ENCODE results near the gene AIP. TPM values are rescaled to one million over a fixed set of nuclear protein-coding genes. Genes with fewer than 3 reads are reported as not detected.
A peak's percentile ranks its signal among the peaks of the same experiment; 100 is the strongest.
"Not testable (repeated sequence)": the region's sequence is repeated elsewhere in the genome, so short reads cannot be mapped to it uniquely, and the experiment has no call there.

Gene AIP
- total RNA-seq, 3 donors from 2014 or later: 66.4 to 84.5 (median 69.8) TPM

- intact Hi-C loops (cut with DNase I; ENCODE audit: low total_unique reads): loop anchor here (10.0 kb wide), 1 partner anchor 113 kb away; the partner anchor contains the start of gene RAD9A
- TF ChIP-seq CTCF (IDR thresholded peaks at IDR 0.05) (no peak), POLR2A (IDR thresholded peaks at IDR 0.05) (no peak), POLR2AphosphoS5 (IDR thresholded peaks at IDR 0.05) (no peak)
- Histone ChIP-seq H3K36me3 (no peaks in the 10 kb centered on the region), H3K27ac (peak overlapping the region; percentile 98), H3K4me1 (peaks cover 17 to 27% of the 10 kb centered on the region in 2 donors), H3K4me3 (peak overlapping the region; percentile 55 to 82 (median 77)), H3K9me3 (no peaks in the 10 kb centered on the region), H3K27me3 (no peaks in the 10 kb centered on the region)
- DNase-seq (ENCODE audit: low spot score in 2 of 2): peak in 1 of 2 donors; percentile 69
Measured at GRCh38 chr11:67507242-67507863, 24.5 kb downstream of the AIP start.

- H3K4me3 ChIP-seq: peak within 1 kb of the TSS; percentile 55 to 82 (median 77)
- H3K27ac ChIP-seq: peak within 1 kb of the TSS; percentile 98
- H3K36me3 ChIP-seq: no peaks in the 10 kb centered on the region
- TF ChIP-seq POLR2AphosphoS5 (IDR thresholded peaks at IDR 0.05): peak; percentile 10 to 25 (median 22)
- TF ChIP-seq POLR2A (IDR thresholded peaks at IDR 0.05): peak; percentile 44
- no peak for TF ChIP-seq CTCF (IDR thresholded peaks at IDR 0.05)
- intact Hi-C loops (cut with DNase I; ENCODE audit: low total_unique reads): loop anchor here (10.0 kb wide), 1 partner anchor 113 kb away; the partner anchor contains the start of gene RAD9A
- DNase-seq (ENCODE audit: low spot score in 2 of 2): peak; percentile 99
- H3K4me1 ChIP-seq: peaks cover 17 to 27% of the 10 kb centered on the region in 2 donors
- no peaks in the 10 kb centered on the region for H3K9me3 ChIP-seq
- no peaks in the 10 kb centered on the region for H3K27me3 ChIP-seq
Measured at GRCh38 chr11:67507864-67508485, 25.1 kb downstream of the AIP start, which contains the start of gene CDK2AP2. Gene CDK2AP2 (minus strand): TSS chr11:67508162. CDS start chr11:67508082, 80 bp downstream.

- Histone ChIP-seq H3K27me3 (no peaks in the 10 kb centered on the region), H3K36me3 (no peaks in the 10 kb centered on the region), H3K27ac (peak overlapping the region; percentile 98), H3K4me1 (peaks cover 16 to 23% of the 10 kb centered on the region in 2 donors), H3K4me3 (peak overlapping the region; percentile 55 to 82 (median 77)), H3K9me3 (no peaks in the 10 kb centered on the region)
- peak; percentile 96 to 97 for DNase-seq (ENCODE audit: low spot score in 2 of 2)
- peak; percentile 51 to 72 (median 64) for TF ChIP-seq POLR2AphosphoS5 (IDR thresholded peaks at IDR 0.05)
- TF ChIP-seq POLR2A (IDR thresholded peaks at IDR 0.05): peak; percentile 25
- no peak for TF ChIP-seq CTCF (IDR thresholded peaks at IDR 0.05)
- intact Hi-C loops (cut with DNase I; ENCODE audit: low total_unique reads): loop anchor here (10.0 kb wide), 1 partner anchor 114 kb away; the partner anchor contains the start of gene RAD9A
Measured at GRCh38 chr11:67508486-67509121, 25.8 kb downstream of the AIP start.

- DNase-seq (ENCODE audit: low spot score in 2 of 2): no peak
- TF ChIP-seq CTCF (IDR thresholded peaks at IDR 0.05): no peak
- TF ChIP-seq POLR2A (IDR thresholded peaks at IDR 0.05): no peak
- no peak for TF ChIP-seq POLR2AphosphoS5 (IDR thresholded peaks at IDR 0.05)
- Histone ChIP-seq H3K4me1 (peaks cover 8 to 20% of the 10 kb centered on the region in 2 donors), H3K4me3 (no peak overlapping the region), H3K27me3 (no peaks in the 10 kb centered on the region), H3K27ac (no peak overlapping the region), H3K9me3 (no peaks in the 10 kb centered on the region), H3K36me3 (no peaks in the 10 kb centered on the region)
- intact Hi-C loops (cut with DNase I; ENCODE audit: low total_unique reads): loop anchor here (2.0 kb wide), 1 partner anchor 37 kb away; no protein-coding TSS in a partner anchor
Measured at GRCh38 chr11:67510023-67510345, 27.2 kb downstream of the AIP start.

GRCh38 chr11:67511558-67511957, 28.7 kb downstream of the AIP start:
- H3K27me3 ChIP-seq; H3K27ac ChIP-seq; H3K36me3 ChIP-seq; H3K4me3 ChIP-seq; DNase-seq (ENCODE audit: low spot score in 2 of 2); H3K9me3 ChIP-seq: not testable (repeated sequence)
- intact Hi-C loops (cut with DNase I; ENCODE audit: low total_unique reads): loop anchor here (2.0 kb wide), 1 partner anchor 39 kb away; no protein-coding TSS in a partner anchor
- peaks cover 0 to 11% of the 10 kb centered on the region in 2 donors for H3K4me1 ChIP-seq
